ENCODE data around the gene SKI.

SKI gene

GRCh38 chr1:2228157-2228594, at the start of gene SKI:
SKI (plus strand) TSS chr1:2228319; CDS start chr1:2228767, 448 bp downstream.
- H3K4me1 Mint-ChIP-seq, result peaks cover 38% of the 10 kb centered on the region
- TF ChIP-seq CTCF (IDR thresholded peaks at IDR 0.05), result no peak
- peak within 1 kb of the TSS; percentile 96 for H3K4me3 Mint-ChIP-seq
- peaks cover 3% of the 10 kb centered on the region for H3K27me3 Mint-ChIP-seq (ENCODE audit: low read depth, poor library complexity)
- H3K9me3 Mint-ChIP-seq, result no peaks in the 10 kb centered on the region
- H3K36me3 Mint-ChIP-seq (ENCODE audit: low read depth), result no peaks in the 10 kb centered on the region
- peak within 1 kb of the TSS; percentile 88 for H3K27ac Mint-ChIP-seq
- DNase-seq, result no peak

GRCh38 chr1:2178875-2179274, 49.2 kb upstream of the SKI start:
- TF ChIP-seq CTCF (IDR thresholded peaks at IDR 0.05), result no peak
- H3K27ac Mint-ChIP-seq, result no peak overlapping the region
- DNase-seq, result no peak

GRCh38 chr1:2179283-2180013, 48.7 kb upstream of the SKI start:
- Mint-ChIP-seq H3K27ac (peak overlapping the region; percentile 90), H3K4me3 (no peak overlapping the region), H3K36me3 (ENCODE audit: low read depth) (peaks cover 28% of the 10 kb centered on the region), H3K27me3 (ENCODE audit: low read depth, poor library complexity) (no peaks in the 10 kb centered on the region), H3K9me3 (no peaks in the 10 kb centered on the region), H3K4me1 (peaks cover 40% of the 10 kb centered on the region)
- no peak for TF ChIP-seq CTCF (IDR thresholded peaks at IDR 0.05)
- DNase-seq, result no peak

More at GRCh38 chr1:2178875-2179274, 49.2 kb upstream of the SKI start:
- Mint-ChIP-seq H3K27me3 (ENCODE audit: low read depth, poor library complexity) (no peaks in the 10 kb centered on the region), H3K9me3 (no peaks in the 10 kb centered on the region), H3K4me1 (peaks cover 40% of the 10 kb centered on the region), H3K36me3 (ENCODE audit: low read depth) (peaks cover 28% of the 10 kb centered on the region), H3K4me3 (no peak overlapping the region)

GRCh38 chr1:2180297-2181245, 47.5 kb upstream of the SKI start:
- Mint-ChIP-seq H3K4me3 (no peak overlapping the region), H3K9me3 (no peaks in the 10 kb centered on the region), H3K4me1 (peaks cover 40% of the 10 kb centered on the region), H3K27me3 (ENCODE audit: low read depth, poor library complexity) (no peaks in the 10 kb centered on the region), H3K27ac (no peak overlapping the region), H3K36me3 (ENCODE audit: low read depth) (peaks cover 32% of the 10 kb centered on the region)
- no peak for TF ChIP-seq CTCF (IDR thresholded peaks at IDR 0.05)
- DNase-seq, result no peak

DNA sequence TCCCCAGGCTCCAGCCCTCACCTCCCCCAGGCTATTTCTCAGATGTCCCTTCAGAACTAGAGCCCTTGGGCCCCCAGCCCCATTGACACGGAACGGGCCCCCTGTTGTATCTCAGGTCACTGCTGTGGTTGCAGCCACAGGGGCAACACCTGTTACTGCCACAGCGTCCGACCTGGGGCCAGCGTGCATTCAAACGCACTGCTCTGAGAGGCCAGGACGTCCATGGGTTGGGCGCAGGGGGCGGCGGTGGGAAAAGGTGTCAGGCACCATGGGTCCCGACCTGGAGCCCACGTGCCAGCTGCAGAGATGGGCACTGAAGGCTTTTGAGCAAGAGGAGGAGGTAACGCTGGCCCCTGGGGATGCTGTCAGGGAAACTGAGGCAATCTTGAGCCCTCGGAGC, 46.8 kb upstream of the SKI start:
- H3K36me3 Mint-ChIP-seq (ENCODE audit: low read depth), result peaks cover 26% of the 10 kb centered on the region
- no peak for DNase-seq
- no peaks in the 10 kb centered on the region for H3K9me3 Mint-ChIP-seq
- H3K4me3 Mint-ChIP-seq, result no peak overlapping the region
- H3K27ac Mint-ChIP-seq, result no peak overlapping the region
- no peak for TF ChIP-seq CTCF (IDR thresholded peaks at IDR 0.05)
- no peaks in the 10 kb centered on the region for H3K27me3 Mint-ChIP-seq (ENCODE audit: low read depth, poor library complexity)
- peaks cover 33% of the 10 kb centered on the region for H3K4me1 Mint-ChIP-seq

Measured in nephron progenitor cell (in vitro differentiated cells).